Measurements from ENCODE around the gene TMCC1.

GRCh38 chr3:129654131-129654530 is 239.4 kb downstream of the TMCC1 start:
- TF ChIP-seq CTCF (IDR thresholded peaks at IDR 0.05) (no peak), EZH2 (IDR thresholded peaks at IDR 0.05; ENCODE audit: borderline replicate concordance, insufficient read depth, low read depth, low read length, poor library complexity, severe bottlenecking) (no peak)

Data from B cell (primary cell).